Vagina (tissue), 2 donors: Measurements from ENCODE around the gene UBE2U.

Experiments
- POLR2A ChIP-seq, 2 donors: fragments of 450-650 bp; IDR thresholded peaks; one replicate each; pipeline ENCODE4 v1.6.1; 2017; ENCODE audit warnings: antibody characterized with exemption in 2 of 2, mild to moderate bottlenecking in 2 of 2, moderate library complexity in 2 of 2
- POLR2AphosphoS5 ChIP-seq, 2 donors: sonication (generic); formaldehyde crosslinking; IDR thresholded peaks; one replicate each; pipeline ENCODE4 v1.9.0; 2017; ENCODE audit warnings: antibody characterized with exemption in 2 of 2, mild to moderate bottlenecking in 2 of 2, low read depth in 1 of 2; ENCODE audit not compliant: insufficient read depth in 1 of 2
- TF ChIP-seq, protein P1 (sequence below), 3 experiments: fragments of 450-650 bp in 2 of 3; fragments of 200-600 bp in 1 of 3; sonication (generic) in 1 of 3; IDR thresholded peaks; one replicate each; pipeline ENCODE4 v1.5.1; 2017 to 2019; ENCODE audit warnings: antibody characterized with exemption in 3 of 3, mild to moderate bottlenecking in 2 of 3, moderate library complexity in 2 of 3

DNA sequence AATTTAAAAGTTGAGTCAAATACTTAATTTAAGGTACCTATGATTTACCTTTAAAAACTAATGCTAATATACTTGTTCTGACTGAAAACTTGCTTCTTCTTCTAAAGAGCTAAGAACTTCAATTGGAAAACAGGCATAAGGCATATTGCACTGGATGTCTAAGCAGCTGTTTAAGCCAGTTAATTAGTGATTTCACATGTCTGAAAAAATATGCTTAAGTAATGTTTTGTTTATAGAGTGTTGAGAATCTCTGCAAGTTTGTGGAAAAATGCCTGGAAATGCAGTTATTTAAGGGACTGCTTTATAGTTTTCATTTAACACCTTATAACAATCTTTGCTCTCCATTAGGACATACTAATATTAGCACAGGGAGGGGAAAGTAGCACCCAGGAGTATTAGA, 28.2 kb downstream of the UBE2U start:
- TF ChIP-seq, protein P1, sequence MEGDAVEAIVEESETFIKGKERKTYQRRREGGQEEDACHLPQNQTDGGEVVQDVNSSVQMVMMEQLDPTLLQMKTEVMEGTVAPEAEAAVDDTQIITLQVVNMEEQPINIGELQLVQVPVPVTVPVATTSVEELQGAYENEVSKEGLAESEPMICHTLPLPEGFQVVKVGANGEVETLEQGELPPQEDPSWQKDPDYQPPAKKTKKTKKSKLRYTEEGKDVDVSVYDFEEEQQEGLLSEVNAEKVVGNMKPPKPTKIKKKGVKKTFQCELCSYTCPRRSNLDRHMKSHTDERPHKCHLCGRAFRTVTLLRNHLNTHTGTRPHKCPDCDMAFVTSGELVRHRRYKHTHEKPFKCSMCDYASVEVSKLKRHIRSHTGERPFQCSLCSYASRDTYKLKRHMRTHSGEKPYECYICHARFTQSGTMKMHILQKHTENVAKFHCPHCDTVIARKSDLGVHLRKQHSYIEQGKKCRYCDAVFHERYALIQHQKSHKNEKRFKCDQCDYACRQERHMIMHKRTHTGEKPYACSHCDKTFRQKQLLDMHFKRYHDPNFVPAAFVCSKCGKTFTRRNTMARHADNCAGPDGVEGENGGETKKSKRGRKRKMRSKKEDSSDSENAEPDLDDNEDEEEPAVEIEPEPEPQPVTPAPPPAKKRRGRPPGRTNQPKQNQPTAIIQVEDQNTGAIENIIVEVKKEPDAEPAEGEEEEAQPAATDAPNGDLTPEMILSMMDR (IDR thresholded peaks at IDR 0.05) = no peak
- no peak for TF ChIP-seq POLR2A (IDR thresholded peaks at IDR 0.05)
- no peak for TF ChIP-seq POLR2AphosphoS5 (IDR thresholded peaks at IDR 0.05; ENCODE audit: insufficient read depth in 1 of 2, low read depth in 1 of 2)
